ENCODE measurements around the gene FADS6. TPM values are rescaled to one million over a fixed set of nuclear protein-coding genes. Genes with fewer than 3 reads are reported as not detected.

The FADS6 gene
- total RNA-seq, 1 experiment from 2014 or later = 1.2 TPM

- H3K79me2 ChIP-seq (ENCODE audit: insufficient read depth, low read length) = no peaks in the 10 kb centered on the region
- Mint-ChIP-seq H3K4me1 (peaks cover 17 to 28% of the 10 kb centered on the region in 2 experiments), H3K27me3 (ENCODE audit: low read depth) (peaks cover 78% of the 10 kb centered on the region), H3K4me3 (no peak overlapping the region), H3K9me3 (no peaks in the 10 kb centered on the region; a peak in 1 of 5 replicates), H3K27ac (no peak overlapping the region), H3K36me3 (ENCODE audit: insufficient read depth in 1 of 3, low read depth in 3 of 3) (no peaks in the 10 kb centered on the region)
- no peaks in the 10 kb centered on the region; the same call in 1 of the 2 replicates for H3K4me1 ChIP-seq (ENCODE audit: insufficient read depth, low read length)
- TF ChIP-seq CTCF (conservative IDR thresholded peaks at IDR 0.05) = no peak
- H3K79me1 ChIP-seq (ENCODE audit: insufficient read depth, low read depth, low read length, poor library complexity, severe bottlenecking) = no peaks in the 10 kb centered on the region
- no peaks in the 10 kb centered on the region for H3K9me3 ChIP-seq (ENCODE audit: control insufficient read depth, low read depth, low read length)
- H2AK5ac ChIP-seq (ENCODE audit: insufficient read length, low read length) = no peak overlapping the region
- peaks cover 14% of the 10 kb centered on the region for H3K23me2 ChIP-seq (ENCODE audit: insufficient read length, low read depth, low read length, poor library complexity, severe bottlenecking)
- no peak overlapping the region for H2BK15ac ChIP-seq (ENCODE audit: low read depth, low read length)
- no peak overlapping the region for H3K14ac ChIP-seq (ENCODE audit: insufficient read depth, low read length)
- H3K18ac ChIP-seq (ENCODE audit: insufficient read length, low read depth, low read length) = no peak overlapping the region
- no CpG with 5 or more reads among the region's 8 CpGs for WGBS (ENCODE audit: extremely low coverage, insufficient read length, low lambda C conversion rate)
- H3K4me2 ChIP-seq (ENCODE audit: insufficient read depth, insufficient read length, low read length) = no peak overlapping the region
- H2AFZ ChIP-seq (ENCODE audit: low read length) = no peak overlapping the region
- no peak overlapping the region for H2BK5ac ChIP-seq (ENCODE audit: insufficient read length, low read length)
- H3K56ac ChIP-seq (ENCODE audit: insufficient read length, low read depth, low read length) = no peak overlapping the region
- H3K27me3 ChIP-seq (ENCODE audit: insufficient read depth, low read length) = peaks cover 25% of the 10 kb centered on the region
- H3K9ac ChIP-seq (ENCODE audit: extremely low read depth, insufficient read length, low read length) = no peak overlapping the region
- no peak overlapping the region for H3K23ac ChIP-seq (ENCODE audit: insufficient read length, low read depth, low read length)
- no peak overlapping the region for H2BK20ac ChIP-seq (ENCODE audit: low read depth, low read length, poor library complexity, severe bottlenecking)
- H2BK12ac ChIP-seq (ENCODE audit: insufficient read length, low read depth, low read length) = no peak overlapping the region
- H3T11ph ChIP-seq (ENCODE audit: low read length) = no peak overlapping the region
- H4K8ac ChIP-seq (replicated peaks; ENCODE audit: insufficient read length, low read depth, low read length) = no peak overlapping the region
- no peak overlapping the region for H3K27ac ChIP-seq (ENCODE audit: insufficient read length, low read depth, low read length)
- H2BK120ac ChIP-seq (ENCODE audit: low read depth, low read length, poor library complexity, severe bottlenecking) = no peak overlapping the region
- DNase-seq = no peak
- no peak overlapping the region for H3K4ac ChIP-seq (ENCODE audit: low read depth, low read length)
- H4K91ac ChIP-seq (ENCODE audit: insufficient read length, low read depth, low read length) = no peak overlapping the region
- H4K5ac ChIP-seq (ENCODE audit: insufficient read length, low read depth, low read length) = no peak overlapping the region
- no peaks in the 10 kb centered on the region for H4K20me1 ChIP-seq (ENCODE audit: control insufficient read depth, insufficient read depth, insufficient read length)
These were observed 46.1 kb upstream of the FADS6 start for GRCh38 chr17:74939534-74939933.
